SK-MEL-5 (cell line): ENCODE measurements around the gene VPS13C. TPM values are rescaled to one million over a fixed set of nuclear protein-coding genes. Genes with fewer than 3 reads are reported as not detected.

Experiments used
- DNase-seq: peaks from one replicate; pipeline ENCODE4 v3.0.0-alpha.2; 2016; ENCODE audit warnings: low read depth, low spot score
- in situ Hi-C: cut with HindIII; loops from 2 replicates; pipeline ENCODE4 v1.10.0; 2016; ENCODE audit warnings: low sequenced_read_pairs, high pct_unique_total_duplicates, low pct_unique_long_range_greater_than_20kb
- polyA plus RNA-seq, 2 experiments: library from polyadenylated mRNA; depleted of rRNA; stranded (reverse); fragments of >200 nt; gene quantifications; 2 replicates each; pipeline ENCODE4 v1.2.3, GENCODE V29; 2015
- total RNA-seq: library from RNA; depleted of rRNA; stranded (reverse); fragments of >200 nt; shearing (Covaris generic); gene quantifications from 2 replicates; pipeline ENCODE4 v1.2.3, GENCODE V29; 2014; rRNA removed

Gene VPS13C, protein sequence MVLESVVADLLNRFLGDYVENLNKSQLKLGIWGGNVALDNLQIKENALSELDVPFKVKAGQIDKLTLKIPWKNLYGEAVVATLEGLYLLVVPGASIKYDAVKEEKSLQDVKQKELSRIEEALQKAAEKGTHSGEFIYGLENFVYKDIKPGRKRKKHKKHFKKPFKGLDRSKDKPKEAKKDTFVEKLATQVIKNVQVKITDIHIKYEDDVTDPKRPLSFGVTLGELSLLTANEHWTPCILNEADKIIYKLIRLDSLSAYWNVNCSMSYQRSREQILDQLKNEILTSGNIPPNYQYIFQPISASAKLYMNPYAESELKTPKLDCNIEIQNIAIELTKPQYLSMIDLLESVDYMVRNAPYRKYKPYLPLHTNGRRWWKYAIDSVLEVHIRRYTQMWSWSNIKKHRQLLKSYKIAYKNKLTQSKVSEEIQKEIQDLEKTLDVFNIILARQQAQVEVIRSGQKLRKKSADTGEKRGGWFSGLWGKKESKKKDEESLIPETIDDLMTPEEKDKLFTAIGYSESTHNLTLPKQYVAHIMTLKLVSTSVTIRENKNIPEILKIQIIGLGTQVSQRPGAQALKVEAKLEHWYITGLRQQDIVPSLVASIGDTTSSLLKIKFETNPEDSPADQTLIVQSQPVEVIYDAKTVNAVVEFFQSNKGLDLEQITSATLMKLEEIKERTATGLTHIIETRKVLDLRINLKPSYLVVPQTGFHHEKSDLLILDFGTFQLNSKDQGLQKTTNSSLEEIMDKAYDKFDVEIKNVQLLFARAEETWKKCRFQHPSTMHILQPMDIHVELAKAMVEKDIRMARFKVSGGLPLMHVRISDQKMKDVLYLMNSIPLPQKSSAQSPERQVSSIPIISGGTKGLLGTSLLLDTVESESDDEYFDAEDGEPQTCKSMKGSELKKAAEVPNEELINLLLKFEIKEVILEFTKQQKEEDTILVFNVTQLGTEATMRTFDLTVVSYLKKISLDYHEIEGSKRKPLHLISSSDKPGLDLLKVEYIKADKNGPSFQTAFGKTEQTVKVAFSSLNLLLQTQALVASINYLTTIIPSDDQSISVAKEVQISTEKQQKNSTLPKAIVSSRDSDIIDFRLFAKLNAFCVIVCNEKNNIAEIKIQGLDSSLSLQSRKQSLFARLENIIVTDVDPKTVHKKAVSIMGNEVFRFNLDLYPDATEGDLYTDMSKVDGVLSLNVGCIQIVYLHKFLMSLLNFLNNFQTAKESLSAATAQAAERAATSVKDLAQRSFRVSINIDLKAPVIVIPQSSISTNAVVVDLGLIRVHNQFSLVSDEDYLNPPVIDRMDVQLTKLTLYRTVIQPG (N-terminal part only)
- 30.3 and 31.5 TPM in 2 replicates for total RNA-seq
- 16.2 and 20.8 TPM in 2 replicates for polyA plus RNA-seq (2015; cell fraction: cytosol; rRNA removed)
- 116 and 134 TPM in 2 replicates for polyA plus RNA-seq (2015; cell fraction: nucleus; rRNA removed)

- in situ Hi-C loops: no loop called here
- peak; percentile 95 for DNase-seq
Observed at GRCh38 chr15:62060113-62060895, at the start of gene VPS13C. TSS of gene VPS13C (minus strand) at chr15:62060447. CDS start at chr15:62060374, 73 bp downstream.

- DNase-seq: no peak
- in situ Hi-C loops: no loop called here
Observed at GRCh38 chr15:62109437-62109836, 49.2 kb upstream of the VPS13C start.

DNA sequence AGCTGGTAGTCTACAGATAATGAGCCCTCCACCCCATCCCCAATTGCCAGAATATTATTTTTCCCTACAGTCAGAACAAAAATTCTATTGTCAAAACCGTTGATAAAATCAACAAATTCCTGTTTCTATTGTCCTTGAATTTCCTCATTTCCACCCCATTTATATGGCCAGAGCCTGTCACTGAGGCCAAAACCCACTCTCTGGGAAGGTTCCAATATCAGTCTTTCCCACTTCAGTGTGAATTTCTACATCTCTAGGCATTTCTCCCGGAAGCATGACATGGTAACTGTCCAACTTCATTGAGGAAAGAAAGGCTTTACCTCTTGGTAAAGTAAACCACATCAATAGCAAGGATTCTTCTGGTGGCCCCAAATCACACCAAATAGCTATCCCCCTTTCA lies 48.2 kb upstream of the VPS13C start:
- in situ Hi-C loops: no loop called here
- DNase-seq: no peak

DNA sequence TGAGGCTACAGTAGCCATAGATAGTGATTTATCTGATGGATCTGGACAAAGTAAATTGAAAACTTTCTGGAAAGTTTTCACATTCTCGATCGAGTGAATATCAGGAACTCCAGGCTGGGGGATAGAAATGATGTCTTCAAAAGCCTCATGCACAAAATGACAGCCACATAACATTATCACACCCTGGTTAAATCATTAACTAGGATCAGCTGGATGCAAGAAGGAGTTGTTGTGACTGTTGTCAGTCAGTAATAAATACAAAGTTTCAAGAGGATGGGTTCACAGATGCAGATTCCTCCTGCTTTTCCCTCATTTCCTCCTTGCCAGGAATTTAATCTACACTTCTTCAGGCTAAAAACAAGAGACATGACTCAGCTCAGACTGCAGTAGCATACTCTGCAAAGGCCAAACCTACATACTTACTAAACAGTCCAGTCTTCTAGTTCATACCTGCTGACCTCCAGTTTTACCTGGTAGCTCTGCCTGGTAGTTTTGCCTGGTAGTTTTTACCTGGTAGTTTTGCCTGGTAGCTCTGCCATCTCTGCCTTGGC lies 47.4 kb upstream of the VPS13C start:
- DNase-seq: no peak

DNA sequence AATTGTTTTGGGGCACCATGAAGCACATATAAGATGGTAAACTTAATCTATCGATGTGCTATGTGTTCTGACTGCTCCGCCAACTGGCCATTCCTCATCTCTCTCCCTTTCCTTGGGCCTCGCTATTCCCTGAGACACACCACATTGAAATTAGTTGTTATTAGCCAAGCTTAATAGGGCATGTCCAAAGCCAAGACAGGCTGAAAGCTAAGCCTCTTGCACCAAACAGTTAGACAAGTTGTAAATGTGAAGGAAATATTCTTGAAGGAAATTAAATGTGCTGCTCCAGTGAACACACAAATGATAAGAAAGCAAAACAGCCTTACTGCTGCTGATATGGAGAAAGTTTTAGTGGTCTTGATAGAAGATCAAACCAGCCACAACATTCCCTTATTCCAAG lies 45.8 kb upstream of the VPS13C start:
- DNase-seq: no peak
- in situ Hi-C loops: no loop called here

More for the DNA sequence above, 47.4 kb upstream of the VPS13C start:
- in situ Hi-C loops: no loop called here

- in situ Hi-C loops: no loop called here
- no peak for DNase-seq
Observed at GRCh38 chr15:62105266-62105665, 45.0 kb upstream of the VPS13C start.

DNA sequence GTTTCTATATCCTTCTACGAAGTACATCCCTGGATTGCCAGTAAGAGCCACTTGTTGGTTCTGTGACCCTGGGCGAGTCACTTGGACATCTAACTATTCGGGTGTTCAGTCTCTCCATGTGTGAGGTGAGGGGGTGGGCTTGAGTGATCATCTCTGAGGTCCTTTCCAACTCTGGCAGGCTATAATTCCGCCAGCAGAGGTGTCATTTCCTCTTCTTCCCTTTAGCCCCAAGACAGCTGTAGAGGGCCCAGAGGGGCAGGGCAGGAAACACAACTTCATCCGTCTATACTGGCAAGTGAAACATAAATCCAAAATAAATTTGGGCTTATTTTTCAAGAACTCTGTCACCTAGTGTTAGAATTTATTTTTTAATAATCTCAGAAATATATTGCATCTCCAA lies 44.6 kb upstream of the VPS13C start:
- no peak for DNase-seq
- in situ Hi-C loops: no loop called here

- in situ Hi-C loops: no loop called here
- no peak for DNase-seq
Observed at GRCh38 chr15:62104401-62104800, 44.2 kb upstream of the VPS13C start.

DNA sequence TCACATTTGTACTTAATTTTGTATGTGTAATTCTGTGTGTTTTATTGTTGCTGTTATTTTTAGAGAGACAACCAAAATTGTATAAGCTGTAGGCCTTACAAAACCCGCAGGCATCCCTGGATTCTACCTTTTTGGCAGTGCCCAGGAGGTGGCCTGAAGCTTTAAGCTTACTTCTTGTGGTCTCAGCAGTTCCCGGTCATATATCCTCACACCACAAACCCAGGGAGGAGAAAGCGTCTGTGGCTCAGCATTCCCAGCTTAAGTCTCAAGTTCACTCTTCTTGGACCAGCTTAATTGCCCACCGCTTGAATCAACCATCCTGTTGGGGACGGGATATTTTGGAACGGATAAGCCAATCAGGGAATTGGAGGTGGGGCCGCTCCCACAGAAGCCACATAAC lies 43.2 kb upstream of the VPS13C start:
- in situ Hi-C loops: no loop called here

DNA sequence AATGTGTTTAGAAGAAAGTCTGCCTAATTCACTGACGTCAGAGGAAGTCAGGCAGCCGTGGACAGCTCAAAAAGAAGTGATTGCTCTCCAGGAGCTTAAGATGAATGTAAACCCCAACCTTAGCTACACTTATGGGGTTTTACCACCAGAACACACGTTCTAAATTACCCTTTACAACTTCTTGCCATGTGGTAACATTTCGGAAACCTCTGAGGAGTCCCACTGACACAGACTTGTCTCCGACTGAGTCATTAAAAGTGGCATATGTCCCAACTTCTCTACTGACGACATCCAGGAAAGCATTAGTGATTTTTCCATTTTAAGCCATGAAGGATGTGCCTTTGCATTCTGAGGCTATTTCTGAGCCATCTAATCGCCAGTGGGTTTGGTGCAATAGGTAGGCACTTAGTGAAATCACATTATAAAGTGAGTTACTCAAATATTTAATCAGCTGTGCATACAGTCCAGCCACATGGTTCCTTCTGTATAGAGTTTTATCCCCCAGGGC lies 38.9 kb upstream of the VPS13C start:
- in situ Hi-C loops: no loop called here
- DNase-seq: no peak

More for the DNA sequence above, 43.2 kb upstream of the VPS13C start:
- DNase-seq: no peak

- DNase-seq: no peak
- in situ Hi-C loops: no loop called here
Observed at GRCh38 chr15:62094388-62094787, 34.1 kb upstream of the VPS13C start.

DNA sequence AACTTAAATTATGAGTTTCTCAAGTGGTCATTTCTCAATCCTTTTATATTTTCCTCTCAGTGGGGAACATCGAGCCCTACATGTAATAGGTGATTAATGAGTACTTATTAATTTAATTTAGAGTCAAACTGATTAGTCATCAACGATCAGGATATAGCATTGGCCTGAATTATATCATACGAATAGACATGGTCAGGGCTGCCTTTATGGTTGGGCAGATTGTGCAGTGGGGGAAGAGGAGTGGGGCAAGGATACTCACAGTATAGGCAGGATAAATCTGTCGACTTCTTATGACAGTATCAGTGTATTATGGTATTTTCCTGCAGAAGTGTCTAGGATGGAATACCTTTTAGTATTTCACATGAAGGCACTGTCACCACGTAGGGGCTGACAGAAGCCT lies 33.6 kb upstream of the VPS13C start:
- in situ Hi-C loops: no loop called here
- no peak for DNase-seq

DNA sequence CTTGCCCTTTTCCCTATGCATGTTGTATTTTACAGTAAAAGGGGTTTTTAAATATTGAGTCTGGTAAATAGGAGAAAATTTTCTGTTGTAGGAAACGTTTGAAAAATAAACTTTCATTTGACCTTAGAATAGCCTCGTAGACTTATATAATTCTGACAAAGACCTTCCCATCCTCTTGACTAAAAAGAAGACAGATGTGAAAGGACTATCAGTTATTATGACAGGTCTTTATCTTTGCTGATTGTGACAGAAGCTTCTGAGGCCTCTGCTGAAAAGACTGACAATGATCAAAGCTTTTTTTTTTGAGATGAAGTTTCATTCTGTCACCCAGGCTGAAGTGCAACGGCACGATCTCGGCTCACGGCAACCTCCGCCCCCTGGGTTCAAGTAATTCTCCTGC lies 30.7 kb upstream of the VPS13C start:
- in situ Hi-C loops: no loop called here

GRCh38 chr15:62089616-62090015 lies 29.4 kb upstream of the VPS13C start:
- in situ Hi-C loops: no loop called here

More for the DNA sequence above, 30.7 kb upstream of the VPS13C start:
- DNase-seq: no peak

DNA sequence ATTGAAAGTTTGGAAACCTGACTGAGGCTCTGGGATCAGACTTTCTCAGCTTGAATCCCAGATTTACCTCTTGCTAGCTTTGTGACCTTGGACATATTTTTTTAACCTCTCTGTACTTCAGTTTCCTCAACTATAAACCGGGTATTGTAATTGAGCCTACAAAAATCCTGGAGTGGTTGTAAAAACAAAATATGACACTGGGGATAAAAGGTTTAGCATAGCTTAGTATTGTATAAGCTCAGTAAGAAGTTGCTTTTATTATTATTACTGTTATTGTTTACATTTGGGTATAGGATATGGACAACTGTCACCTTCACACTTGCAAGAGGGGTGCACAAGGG lies 28.1 kb upstream of the VPS13C start:
- in situ Hi-C loops: no loop called here
- no peak for DNase-seq

More at GRCh38 chr15:62089616-62090015, 29.4 kb upstream of the VPS13C start:
- no peak for DNase-seq

GRCh38 chr15:62087671-62088352 lies 27.6 kb upstream of the VPS13C start:
- DNase-seq: peak; percentile 85
- in situ Hi-C loops: no loop called here
